Peyer's patch (tissue), 4 donors: ENCODE data around the gene PRKRA.

Experiments used
- CTCF ChIP-seq, 6 experiments: fragments of 450-650 bp in 4 of 6; fragments of 200-600 bp in 2 of 6; sonication (generic) in 1 of 6; IDR thresholded peaks; one replicate each; pipeline ENCODE4 v1.5.1; 2017 to 2019; ENCODE audit warnings: antibody characterized with exemption in 6 of 6, mild to moderate bottlenecking in 3 of 6, moderate library complexity in 1 of 6
- POLR2A ChIP-seq, 2 donors: fragments of 450-650 bp; IDR thresholded peaks; one replicate each; pipeline ENCODE4 v1.5.1; 2017; ENCODE audit warnings: antibody characterized with exemption in 2 of 2, mild to moderate bottlenecking in 2 of 2, moderate library complexity in 2 of 2

- TF ChIP-seq CTCF (IDR thresholded peaks at IDR 0.05) (no peak), POLR2A (IDR thresholded peaks at IDR 0.05) (no peak)
Measured at GRCh38 chr2:178436662-178437061, 14.3 kb downstream of the PRKRA start.
